H1 (cell line): Measurements from ENCODE around the gene TAS2R1. TPM values are rescaled to one million over a fixed set of nuclear protein-coding genes. Genes with fewer than 3 reads are reported as not detected.

Experiments used
- CHD7 ChIP-seq: fragments of 300-600 bp; sonication (generic); IDR thresholded peaks from 2 replicates; pipeline ENCODE4 v1.7.1; 2012; ENCODE audit warnings: low read length, moderate library complexity, mild to moderate bottlenecking, inconsistent platforms; ENCODE audit not compliant: insufficient replicate concordance
- RFX5 ChIP-seq: IDR thresholded peaks from 2 replicates; pipeline ENCODE4 v1.6.1; 2011; ENCODE audit warnings: low read depth, low read length, improper control_type of control experiment, borderline replicate concordance
- polyA plus RNA-seq, 7 experiments: library from polyadenylated mRNA; depleted of rRNA in 3 of 7; stranded (reverse) in 5 of 7; unstranded in 2 of 7; fragments of >200 nt in 5 of 7; fragments of 200-250 nt in 2 of 7; gene quantifications; 1 replicate in 5 of 7; 2 replicates in 1 of 7; 4 replicates in 1 of 7; pipeline versions ENCODE4 v1.2.1 to v1.2.3, GENCODE V29; 2011 to 2013; ENCODE audit warnings: missing spikeins in 2 of 7, mixed read lengths in 2 of 7
- total RNA-seq: library from RNA; stranded (reverse); fragmentation: NEBNext Ultra II Directional; extraction: Animal tissue kit (Norgen Biotek cat#: 25700); gene quantifications from 2 replicates; pipeline ENCODE4 v1.2.1, GENCODE V29; 2021

TAS2R1 gene
- total and polyA plus RNA-seq, 2 of the 8 experiments (the other 6 are each of a cell fraction or from before 2014, with no cell fraction given) = not detected

DNA sequence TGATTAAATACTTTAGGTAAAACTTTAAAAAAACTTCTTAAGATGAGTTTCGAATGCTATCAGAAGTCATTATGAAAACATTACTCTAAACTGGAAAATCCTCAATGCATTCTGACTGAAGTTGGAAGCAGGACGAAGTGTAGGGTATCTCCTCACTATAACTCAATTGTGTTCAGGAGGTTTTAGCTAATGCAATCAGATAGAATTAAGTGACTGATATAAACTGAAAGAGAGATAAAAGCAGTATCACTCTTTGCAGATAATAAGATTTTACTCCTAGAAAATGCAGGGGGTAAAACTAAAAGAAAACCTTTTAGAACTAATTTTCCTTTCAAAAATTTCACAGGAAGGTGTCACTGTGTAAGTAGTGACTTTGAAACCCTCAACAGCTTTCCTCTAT lies 22.1 kb downstream of the TAS2R1 start (continued):
- TF ChIP-seq CHD7 (no peak), RFX5 (no peak)
